Loucy (cell line): Measurements from ENCODE around the gene CTNNB1.

ENCODE experiments used
- CTCF ChIP-seq: fragments of 200-600 bp; sonication (generic); conservative IDR thresholded peaks from 2 replicates; pipeline ENCODE4 v1.5.1; 2014; ENCODE audit warnings: mild to moderate bottlenecking, antibody characterized with exemption, low read length
- EZH2phosphoT487 ChIP-seq: fragments of 200-600 bp; IDR thresholded peaks from 2 replicates; pipeline ENCODE4 v1.6.1; 2018; ENCODE audit warnings: antibody characterized with exemption, mild to moderate bottlenecking, moderate library complexity, borderline replicate concordance

- TF ChIP-seq CTCF, result no peak
- no peak for TF ChIP-seq EZH2phosphoT487
These were observed 17.7 kb downstream of the CTNNB1 start for GRCh38 chr3:41216993-41217392.
